Testis (tissue), 2 donors: Measurements from ENCODE around the gene NLRC5.

Experiments used
- POLR2A ChIP-seq: fragments of 450-650 bp; IDR thresholded peaks from one replicate; pipeline ENCODE4 v1.6.1; 2017; ENCODE audit warnings: antibody characterized with exemption, mild to moderate bottlenecking, moderate library complexity
- TF ChIP-seq, protein P1 (sequence below), 3 experiments: fragments of 450-650 bp in 2 of 3; fragments of 200-600 bp in 1 of 3; sonication (generic) in 1 of 3; IDR thresholded peaks; one replicate each; pipeline ENCODE4 v1.5.1; 2016 to 2019; ENCODE audit warnings: antibody characterized with exemption in 3 of 3, mild to moderate bottlenecking in 2 of 3, moderate library complexity in 1 of 3

DNA sequence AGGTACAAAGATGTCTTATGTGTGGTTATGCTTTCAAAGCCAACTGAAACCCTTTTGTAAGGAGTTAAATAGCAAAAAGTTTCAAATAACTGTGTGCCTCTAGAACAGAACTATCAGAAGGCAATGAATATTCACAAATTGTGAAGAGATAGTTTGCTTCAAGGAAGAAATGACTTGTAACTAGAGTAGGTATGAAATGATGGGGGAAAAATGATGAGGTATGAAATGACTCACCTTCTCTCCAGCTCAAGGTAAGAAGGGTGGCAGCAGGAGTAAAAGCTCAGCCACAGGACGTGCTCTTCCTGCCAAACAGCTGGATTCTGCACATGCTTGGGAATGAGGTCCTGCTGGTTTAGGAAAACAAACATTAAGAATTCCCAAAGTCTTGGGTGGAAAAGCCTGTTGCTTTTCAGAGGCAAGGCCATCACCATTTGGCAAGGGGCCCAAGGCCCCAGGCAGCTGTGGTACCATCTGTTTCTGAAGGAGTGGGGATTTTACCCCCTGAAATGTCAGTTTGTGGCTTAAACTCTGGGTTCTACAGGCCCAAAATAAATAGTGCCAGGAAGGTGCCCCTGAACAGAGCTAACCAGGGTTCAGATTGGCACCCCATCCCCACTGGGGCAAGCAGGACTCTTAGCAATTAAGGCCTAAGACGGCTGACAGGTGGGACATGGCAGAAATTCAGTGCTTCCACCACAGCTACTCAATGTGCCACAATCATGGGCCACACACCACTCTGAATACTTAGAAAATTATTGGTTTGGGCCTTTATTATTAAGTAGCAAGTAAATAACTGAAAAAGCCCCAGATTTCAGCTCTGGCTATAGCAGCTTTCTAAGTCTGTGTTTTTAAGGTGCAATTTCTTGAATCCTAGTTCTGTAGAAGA, 44.2 kb upstream of the NLRC5 start:
- TF ChIP-seq, protein P1, sequence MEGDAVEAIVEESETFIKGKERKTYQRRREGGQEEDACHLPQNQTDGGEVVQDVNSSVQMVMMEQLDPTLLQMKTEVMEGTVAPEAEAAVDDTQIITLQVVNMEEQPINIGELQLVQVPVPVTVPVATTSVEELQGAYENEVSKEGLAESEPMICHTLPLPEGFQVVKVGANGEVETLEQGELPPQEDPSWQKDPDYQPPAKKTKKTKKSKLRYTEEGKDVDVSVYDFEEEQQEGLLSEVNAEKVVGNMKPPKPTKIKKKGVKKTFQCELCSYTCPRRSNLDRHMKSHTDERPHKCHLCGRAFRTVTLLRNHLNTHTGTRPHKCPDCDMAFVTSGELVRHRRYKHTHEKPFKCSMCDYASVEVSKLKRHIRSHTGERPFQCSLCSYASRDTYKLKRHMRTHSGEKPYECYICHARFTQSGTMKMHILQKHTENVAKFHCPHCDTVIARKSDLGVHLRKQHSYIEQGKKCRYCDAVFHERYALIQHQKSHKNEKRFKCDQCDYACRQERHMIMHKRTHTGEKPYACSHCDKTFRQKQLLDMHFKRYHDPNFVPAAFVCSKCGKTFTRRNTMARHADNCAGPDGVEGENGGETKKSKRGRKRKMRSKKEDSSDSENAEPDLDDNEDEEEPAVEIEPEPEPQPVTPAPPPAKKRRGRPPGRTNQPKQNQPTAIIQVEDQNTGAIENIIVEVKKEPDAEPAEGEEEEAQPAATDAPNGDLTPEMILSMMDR (IDR thresholded peaks at IDR 0.05), result no peak
- no peak for TF ChIP-seq POLR2A
